NOMO-1 treated with dmso at 0.1 percent for 144 hours (cell line): Measurements from ENCODE around the gene SPATA16.

Experiments used
- DNase-seq: peaks from one replicate; lab custom pipeline; 2025; ENCODE audit not compliant: unreplicated experiment; lab: John Stamatoyannopoulos, UW

Gene SPATA16

DNA sequence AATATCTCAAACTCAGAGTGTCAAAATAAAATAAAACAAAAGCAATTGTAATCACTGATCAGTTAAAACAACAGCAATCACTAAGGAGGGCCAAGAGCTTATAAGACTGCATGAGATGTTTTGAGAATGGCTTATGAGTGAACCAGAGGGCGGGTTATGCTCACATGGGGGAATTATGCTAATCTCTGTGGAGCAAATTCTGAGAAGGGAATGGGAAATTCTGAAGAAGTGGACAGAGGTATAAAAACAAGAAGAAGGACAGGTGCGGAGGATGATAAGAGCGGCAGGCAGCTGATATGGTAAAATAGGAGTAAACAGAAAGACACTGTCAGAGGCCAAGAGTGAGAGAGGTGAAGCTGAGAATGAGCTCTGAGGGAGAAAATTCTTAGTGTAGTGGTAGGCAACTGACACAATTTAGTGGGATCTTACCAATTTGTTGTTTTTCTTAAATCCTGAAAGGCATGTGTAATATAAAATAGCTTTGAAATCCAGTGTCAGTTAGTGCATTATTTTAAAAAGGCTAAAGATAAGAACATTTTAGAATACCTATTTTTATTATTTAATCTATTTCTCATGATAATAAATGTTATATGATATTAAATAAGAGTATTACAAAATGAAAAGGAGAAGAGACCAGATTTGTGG is 133.8 kb downstream of the SPATA16 start:
- DNase-seq: no peak

DNA sequence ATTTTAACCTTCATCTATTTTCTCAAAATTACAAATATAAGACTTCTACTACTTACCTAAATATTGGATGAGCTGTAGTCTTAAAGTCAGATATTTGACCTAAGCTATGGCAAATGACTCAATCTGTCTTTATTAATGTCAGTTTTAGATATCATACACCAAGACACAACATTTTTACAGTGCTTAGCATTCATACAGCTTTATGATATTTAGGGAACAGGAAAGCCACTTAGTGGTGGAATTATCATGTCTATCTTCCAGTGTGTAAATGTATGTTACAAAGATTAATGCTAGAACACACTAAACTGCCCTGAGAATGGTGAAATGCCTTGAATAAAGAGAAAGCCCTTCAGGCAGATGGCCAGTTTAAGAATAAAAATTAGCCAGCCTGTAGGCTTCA is 135.0 kb downstream of the SPATA16 start:
- DNase-seq: no peak

DNA sequence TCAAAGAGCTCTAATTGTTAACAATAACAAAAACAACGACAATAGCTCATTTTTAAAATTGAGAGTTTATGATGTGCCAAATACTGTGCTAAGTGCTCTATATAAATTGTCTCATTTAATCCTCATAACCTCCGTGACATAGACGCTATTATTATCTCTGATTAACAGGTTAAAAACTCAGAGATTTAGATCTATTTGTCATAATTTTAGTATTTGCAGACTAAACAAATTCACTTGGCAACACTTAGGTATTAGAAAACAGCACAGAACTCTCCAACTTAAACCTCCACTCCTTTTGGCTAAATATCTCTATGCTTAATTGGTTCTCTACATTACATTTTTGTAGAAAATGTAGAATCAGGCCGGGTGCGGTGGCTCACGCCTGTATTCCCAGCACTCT is 136.4 kb downstream of the SPATA16 start:
- DNase-seq: no peak

DNA sequence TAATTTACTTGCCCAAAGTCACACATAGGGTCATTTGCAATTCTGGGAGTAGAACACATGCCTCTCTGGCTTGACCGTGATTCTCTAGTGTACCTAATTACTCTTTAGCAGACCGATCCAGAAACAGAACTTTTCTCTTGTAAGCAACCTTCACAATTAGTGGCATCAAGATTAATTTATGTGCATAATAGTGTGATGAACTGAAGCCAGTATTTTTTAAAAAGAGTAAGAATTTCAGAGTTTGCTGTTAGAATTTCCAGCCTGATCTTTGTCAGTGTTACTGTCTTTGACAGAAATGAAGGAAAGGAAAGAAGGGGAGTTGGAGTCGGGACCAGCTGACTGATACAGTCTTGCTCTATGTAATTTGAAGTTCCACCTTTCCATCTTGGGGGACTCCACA is 137.1 kb downstream of the SPATA16 start:
- DNase-seq: no peak

DNA sequence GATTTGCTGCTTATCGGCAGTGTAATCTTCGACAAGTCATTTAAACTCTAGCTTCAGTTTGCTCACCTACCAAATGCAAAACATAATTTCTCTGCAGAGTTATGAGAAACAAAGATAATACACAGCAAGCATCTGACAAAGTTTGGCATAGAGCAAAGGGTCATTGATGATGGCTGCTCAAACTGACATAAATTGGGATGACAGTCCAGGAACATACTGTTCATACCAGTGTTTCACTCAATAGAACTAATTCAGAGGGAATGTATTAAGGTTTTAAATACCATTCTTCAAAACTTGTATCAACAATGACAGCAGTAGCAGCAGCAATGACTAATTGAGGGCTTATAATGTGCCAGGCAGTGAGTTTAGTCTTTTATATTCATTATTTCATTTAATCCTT is 137.6 kb downstream of the SPATA16 start:
- no peak for DNase-seq

DNA sequence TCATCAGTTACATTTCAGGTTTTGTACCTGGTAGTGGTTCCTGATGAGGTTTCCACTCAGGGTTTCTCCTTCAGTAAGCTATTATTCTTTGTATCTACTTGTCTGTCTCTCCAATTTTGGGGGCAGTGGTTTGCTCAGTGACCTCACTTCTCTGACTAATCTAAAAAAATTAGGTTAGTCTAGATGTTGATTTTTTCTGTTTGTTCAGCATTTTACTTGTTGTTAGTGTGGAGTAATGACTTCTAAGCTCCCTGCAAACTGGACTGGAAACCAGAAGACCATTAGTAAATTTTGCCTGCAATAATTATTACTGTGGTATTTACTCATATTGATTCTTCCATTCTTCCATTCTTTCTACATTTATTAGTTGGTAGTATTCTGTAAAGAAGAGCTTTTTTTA is 139.4 kb downstream of the SPATA16 start:
- no peak for DNase-seq

DNA sequence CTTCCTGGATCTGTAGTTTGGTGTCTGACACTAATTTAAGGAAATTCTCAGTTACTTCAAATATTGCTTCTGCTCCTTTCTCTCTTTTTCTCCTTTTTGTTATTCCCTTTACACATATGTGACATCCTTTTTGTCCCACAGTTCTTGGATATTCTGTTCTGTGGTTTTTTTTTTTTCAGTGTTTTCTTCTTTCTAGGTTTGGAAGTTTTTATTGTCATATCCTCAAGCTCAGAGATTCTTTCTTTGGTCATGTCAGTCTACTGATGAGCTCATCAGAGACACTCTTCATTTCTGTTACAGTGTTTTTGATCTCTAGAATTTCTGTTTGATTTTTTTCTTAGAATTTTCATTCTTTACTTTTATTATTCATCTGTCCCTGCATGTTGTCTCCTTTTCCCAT is 140.5 kb downstream of the SPATA16 start:
- DNase-seq: no peak

DNA sequence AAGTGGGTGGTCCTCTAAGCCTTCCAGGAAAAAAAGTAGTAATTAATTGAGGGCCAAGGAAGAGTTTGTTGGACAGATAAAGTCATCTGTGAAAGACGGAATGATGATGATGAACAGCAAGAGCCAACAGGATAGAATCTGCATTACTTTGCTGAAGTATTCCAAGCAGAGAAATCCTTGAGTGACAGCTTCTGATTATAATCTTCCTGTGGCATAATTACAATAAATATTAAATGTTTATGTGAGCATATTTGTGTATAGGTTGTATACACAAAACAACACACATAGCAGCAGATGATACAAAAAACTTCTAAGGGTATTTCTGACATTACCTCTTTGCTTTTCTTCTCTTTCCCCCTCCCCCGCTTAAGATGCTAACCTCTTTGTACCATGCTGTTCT is 147.6 kb downstream of the SPATA16 start:
- DNase-seq: no peak

DNA sequence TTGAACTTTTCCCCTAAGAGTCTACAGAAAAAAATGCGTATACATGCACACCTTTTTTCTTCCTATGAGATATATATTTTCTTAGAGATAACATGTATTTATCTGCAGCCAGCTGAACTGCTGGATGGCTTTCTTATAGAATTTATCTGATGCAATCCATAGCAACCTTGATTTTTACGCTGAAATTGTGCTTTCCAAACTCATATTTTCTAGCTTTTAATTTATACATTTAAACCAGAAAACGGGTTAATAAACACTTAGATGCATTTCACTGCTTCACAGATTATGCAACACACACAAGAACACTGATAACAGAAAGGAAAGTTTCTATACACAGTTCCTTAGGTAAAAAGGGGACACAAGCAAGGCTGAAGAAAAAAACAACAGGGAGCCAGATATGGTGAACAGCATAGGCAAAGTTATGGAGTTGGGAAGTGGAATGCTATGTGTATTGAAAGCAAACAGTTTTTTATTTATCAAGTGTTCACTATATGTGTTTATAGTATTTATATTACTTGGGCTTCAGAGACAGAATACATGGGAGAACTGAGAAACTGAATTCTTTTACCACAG is 149.5 kb downstream of the SPATA16 start:
- DNase-seq: no peak

DNA sequence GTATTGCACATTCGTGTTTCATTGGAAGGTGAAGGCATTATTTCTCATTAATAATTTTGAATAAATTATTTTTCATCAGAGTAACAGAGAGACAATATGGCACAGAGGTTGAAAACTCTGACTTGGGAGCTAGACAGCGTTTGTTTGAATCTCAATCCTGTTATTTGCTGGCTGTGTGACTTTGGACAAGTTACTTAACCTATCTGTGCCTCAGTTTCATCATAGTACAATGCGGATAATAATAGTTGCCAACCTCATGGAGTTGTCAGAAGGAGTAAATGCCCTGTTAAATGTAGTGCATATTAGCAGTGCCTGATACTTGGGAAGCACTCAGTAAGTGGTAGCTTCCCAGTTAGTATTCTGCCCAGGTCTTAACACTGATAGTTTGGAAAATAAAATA is 151.7 kb downstream of the SPATA16 start:
- DNase-seq: no peak

DNA sequence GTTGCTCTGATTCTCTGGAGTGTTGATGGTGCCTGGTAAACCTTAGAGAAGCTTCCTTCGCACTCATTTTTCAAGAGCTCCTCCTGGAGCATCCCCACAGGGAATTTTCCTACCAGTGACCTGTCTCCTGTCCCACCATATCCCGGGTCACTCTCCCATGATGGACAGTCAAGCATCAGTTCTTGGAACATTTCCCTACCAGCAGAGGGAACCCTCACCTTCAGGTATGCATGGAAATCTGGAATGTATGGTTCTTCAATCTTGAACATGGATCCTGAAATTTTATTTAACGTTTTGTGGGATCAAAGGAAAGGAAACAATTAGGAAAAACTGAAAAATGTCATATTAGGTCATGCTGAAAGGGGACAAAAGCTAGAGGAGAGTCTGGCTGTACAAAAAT is 153.8 kb downstream of the SPATA16 start:
- DNase-seq: no peak

DNA sequence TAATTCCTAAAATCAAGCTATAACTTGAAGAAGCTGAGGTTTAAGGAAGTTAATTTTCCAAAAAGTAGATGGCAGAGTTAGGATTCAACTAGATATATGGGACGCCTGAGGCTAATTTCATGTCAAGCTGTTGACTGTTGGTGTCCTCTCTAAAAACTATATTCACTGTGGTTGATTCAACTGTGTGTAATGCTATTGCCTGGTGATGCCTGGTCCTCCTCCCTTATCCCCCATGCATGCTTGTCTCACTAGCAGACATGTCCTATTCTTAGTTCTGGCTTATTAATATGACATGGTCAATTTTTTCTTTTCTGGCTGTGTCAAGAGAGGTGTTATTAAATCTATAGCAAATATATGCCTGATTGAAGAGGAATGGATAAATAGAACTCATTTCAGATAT is 156.1 kb downstream of the SPATA16 start:
- no peak for DNase-seq

DNA sequence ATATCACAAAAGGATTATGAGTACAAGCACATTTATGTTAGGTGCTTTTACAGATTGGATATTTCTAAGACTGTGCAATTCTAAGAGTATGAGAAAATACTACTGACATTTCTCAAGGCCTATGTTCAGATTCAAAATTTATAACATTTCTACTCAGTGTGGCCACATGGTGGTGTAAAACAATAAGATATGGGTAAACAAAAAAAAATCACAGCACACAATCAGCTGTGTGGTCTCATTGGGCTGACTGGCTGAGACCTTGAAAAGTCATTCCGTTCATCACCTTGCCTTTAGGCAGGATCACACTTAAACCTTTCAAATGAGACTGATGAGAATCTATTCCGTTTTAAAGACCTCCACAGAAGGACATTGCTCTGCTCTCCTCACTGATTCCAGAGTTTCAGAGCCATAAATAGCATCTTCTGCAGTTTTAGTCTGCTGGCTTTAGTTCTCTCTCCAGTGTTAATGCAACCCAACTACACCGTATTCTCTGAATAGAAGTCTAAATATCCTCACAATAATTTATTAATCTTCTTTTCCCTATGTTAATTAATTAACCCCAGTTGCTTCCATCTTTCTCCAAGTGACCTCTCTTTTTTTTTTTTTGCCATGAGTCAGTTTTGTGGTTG is 158.2 kb downstream of the SPATA16 start:
- DNase-seq: no peak

DNA sequence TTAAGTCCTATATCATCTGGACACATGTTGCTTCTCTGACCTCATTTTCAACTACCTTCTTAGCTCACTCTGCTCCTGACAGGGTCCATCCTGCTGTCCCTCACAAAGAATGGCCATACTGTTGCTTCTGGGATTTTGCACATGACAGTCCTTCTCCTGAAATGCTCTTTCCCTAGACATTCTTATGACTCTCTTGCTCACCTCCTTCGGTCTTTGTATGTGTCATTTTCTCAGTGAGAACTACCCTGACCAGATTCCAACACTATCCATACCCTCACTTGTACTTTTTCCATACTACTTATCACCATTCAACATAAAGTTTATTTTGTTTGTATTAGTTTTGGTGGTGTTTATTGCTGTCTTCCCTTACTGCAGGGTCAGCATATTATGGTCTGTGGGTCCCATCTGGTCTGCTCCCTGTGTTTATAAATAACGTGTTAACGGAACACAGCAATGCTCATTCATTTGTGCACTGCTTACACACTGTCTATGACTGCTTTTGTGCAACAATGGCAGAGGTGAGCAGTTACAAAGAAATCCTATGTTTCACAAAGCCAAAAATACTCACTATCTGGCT is 159.5 kb downstream of the SPATA16 start:
- no peak for DNase-seq

DNA sequence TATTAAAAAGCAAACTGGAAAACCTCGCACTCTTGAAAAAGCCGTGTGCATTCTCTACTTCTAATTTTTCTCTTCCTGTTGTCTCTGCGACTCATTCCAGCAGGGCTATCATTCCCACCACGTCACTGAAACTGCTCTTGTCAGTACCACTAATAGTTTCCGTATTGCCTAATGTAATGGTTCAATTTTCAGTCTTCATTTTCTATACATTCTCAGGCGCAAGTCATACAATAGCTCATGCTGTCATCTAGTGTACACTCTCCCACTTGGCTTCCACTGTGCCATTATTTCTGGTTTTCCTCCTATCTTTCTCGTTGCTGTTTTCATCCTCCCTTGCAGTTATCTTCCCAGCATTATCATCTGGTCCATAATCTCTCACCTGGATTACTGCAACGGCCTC is 160.2 kb downstream of the SPATA16 start:
- no peak for DNase-seq

DNA sequence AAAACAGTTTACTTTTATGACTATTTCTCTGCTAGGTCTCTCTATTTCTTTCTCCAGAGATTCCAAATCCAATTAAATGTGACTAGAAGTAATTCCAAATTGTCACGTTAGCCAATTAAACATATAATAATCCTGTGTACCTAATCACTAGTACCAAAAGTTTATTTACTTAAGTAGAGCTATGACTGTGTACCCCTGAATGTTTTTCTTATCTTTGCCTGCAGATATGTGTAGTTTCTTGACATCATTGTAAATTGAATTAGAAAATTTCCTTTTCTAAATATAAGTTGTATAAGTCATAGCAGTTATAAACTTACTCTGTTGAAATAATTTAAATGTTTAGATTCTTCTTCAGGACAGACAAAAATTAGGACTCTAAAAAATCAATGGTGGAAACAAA is 163.3 kb downstream of the SPATA16 start:
- no peak for DNase-seq

DNA sequence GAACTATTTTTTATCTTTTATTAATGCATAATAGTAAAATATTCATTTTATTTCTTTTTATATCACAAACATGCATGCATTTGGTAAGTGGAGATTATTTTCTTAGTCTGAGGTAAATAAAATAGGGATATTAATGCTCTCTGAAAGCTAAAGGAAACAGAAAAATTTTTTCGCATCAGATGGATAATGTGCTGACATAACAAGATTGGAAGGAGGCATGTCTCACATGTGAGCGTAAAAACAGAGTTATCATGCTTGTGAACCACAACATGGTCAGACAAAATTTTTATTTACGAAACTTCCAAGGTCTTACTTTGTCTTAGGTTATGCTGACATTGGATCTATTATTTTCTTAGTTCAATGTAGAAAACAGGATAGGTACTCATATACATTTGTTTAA is 166.1 kb downstream of the SPATA16 start:
- DNase-seq: no peak

DNA sequence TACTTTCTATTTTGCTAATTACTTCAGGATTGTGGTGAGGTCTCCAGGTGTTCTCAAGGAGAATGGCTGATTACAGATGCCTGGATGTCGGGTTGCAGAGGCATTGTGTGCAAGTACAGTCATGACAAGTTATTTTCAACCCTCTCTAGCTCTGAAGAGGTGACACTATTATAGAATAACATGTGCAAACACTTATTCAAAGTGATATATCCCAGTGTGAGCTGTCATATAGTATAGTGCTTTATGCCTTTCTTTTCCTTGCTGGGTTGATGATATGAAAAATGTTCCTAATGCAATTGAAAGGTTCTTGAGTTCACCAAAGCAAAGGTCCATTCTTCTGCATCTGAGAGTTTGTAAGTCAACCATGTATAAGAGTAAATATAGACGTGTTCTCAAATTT is 167.2 kb downstream of the SPATA16 start:
- no peak for DNase-seq

DNA sequence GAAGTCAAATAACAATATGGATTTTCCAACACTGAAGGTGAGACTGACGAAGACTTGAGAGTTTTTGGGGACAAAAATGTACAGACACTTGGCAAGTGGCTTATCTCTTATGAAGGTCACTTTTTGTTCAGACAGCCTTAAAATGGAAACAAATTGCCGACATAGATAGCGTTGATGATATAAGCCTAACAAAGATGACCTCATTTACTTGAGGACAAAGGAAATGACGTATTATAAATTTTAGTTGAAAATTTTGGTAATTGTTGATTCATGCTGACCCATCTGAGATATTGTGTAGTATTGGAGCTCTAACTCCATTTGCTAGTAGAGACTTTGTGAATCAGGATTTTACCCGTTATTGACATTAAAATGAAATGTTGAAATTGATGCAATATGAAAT is 168.3 kb downstream of the SPATA16 start:
- DNase-seq: no peak

DNA sequence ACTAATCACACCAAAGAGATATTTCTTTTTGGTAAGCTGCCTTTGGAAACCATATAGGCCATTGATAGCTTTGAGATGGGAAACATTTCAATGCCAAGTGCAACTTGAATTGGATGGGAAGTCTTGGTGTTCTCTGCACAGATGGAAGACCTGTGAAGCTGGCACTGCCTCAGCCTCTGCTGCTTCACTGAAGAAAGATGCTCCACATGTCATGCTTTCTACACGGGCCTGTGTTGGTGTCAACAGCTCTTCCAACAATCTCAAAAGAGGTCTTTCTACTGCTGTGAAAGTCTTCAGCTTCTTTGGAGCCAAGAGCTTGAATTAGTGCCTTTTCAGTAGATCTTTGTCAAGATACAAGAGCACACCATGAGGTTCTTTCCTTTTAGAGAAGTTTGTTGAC is 169.0 kb downstream of the SPATA16 start:
- DNase-seq: no peak

DNA sequence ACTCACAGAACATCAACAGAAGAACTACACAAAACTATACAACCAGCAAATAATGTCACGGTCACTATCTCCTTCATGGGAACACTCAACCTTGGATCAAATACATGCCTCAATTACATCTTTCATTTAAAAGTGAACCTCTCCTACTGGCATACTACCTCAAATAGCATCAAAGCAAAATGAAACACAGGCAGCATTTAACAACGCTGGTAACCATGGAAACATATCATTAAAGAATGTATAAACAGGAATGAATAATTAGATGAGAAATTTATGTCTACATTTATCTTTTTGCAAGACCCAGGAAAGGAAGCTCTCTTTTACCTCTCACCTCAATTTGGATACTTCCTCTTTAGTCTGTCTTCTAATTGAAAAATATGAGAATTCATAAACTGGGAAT is 172.4 kb downstream of the SPATA16 start:
- DNase-seq: no peak

DNA sequence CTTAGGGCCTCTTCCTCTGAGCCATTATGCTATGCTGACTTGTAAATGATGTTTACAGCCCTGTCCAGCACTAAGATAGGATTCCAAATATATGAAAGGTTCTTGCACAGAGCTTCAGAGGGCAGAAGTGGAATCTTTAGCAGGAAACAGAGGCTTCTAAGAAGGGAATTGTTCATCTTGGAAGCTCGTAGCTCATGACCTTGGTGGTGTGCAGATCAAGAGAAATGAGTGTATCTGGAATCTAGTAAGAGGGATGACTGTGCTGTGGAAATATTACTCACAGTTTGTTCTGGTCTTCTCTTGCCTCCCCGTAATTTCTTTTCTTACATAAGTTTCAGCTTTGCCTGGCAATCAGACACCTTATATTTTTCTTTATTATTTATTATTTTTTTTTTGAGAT is 175.8 kb downstream of the SPATA16 start:
- DNase-seq: no peak
